ENCODE results near the gene ARID1B.

The ARID1B gene

GRCh38 chr6:157090736-157091135, 313.6 kb downstream of the ARID1B start:
- in situ Hi-C loops (cut with MboI; ENCODE audit: low sequenced_read_pairs) = no loop called here

GRCh38 chr6:157091243-157091642, 314.1 kb downstream of the ARID1B start:
- in situ Hi-C loops (cut with MboI; ENCODE audit: low sequenced_read_pairs) = no loop called here

- in situ Hi-C loops (cut with MboI; ENCODE audit: low sequenced_read_pairs) = no loop called here
Measured at GRCh38 chr6:157091856-157092460, 314.8 kb downstream of the ARID1B start.

GRCh38 chr6:157092736-157093135, 315.6 kb downstream of the ARID1B start:
- in situ Hi-C loops (cut with MboI; ENCODE audit: low sequenced_read_pairs) = no loop called here

- in situ Hi-C loops (cut with MboI; ENCODE audit: low sequenced_read_pairs) = no loop called here
Measured at GRCh38 chr6:157093536-157093935, 316.4 kb downstream of the ARID1B start.

GRCh38 chr6:157094038-157094437, 316.9 kb downstream of the ARID1B start:
- in situ Hi-C loops (cut with MboI; ENCODE audit: low sequenced_read_pairs) = no loop called here

GRCh38 chr6:157095084-157095483, 317.9 kb downstream of the ARID1B start:
- in situ Hi-C loops (cut with MboI; ENCODE audit: low sequenced_read_pairs) = no loop called here

GRCh38 chr6:157095569-157095968, 318.4 kb downstream of the ARID1B start:
- in situ Hi-C loops (cut with MboI; ENCODE audit: low sequenced_read_pairs) = no loop called here

- in situ Hi-C loops (cut with MboI; ENCODE audit: low sequenced_read_pairs) = no loop called here
Measured at GRCh38 chr6:157096105-157096504, 318.9 kb downstream of the ARID1B start.

GRCh38 chr6:157096522-157096921, 319.3 kb downstream of the ARID1B start:
- in situ Hi-C loops (cut with MboI; ENCODE audit: low sequenced_read_pairs) = no loop called here

GRCh38 chr6:157097255-157097955, 320.2 kb downstream of the ARID1B start:
- in situ Hi-C loops (cut with MboI; ENCODE audit: low sequenced_read_pairs) = no loop called here

- in situ Hi-C loops (cut with MboI; ENCODE audit: low sequenced_read_pairs) = no loop called here
Measured at GRCh38 chr6:157098999-157099398, 321.8 kb downstream of the ARID1B start.

GRCh38 chr6:157099912-157100593, 322.9 kb downstream of the ARID1B start:
- in situ Hi-C loops (cut with MboI; ENCODE audit: low sequenced_read_pairs) = no loop called here

GRCh38 chr6:157101166-157101565, 324.0 kb downstream of the ARID1B start:
- in situ Hi-C loops (cut with MboI; ENCODE audit: low sequenced_read_pairs) = no loop called here

GRCh38 chr6:157104803-157105202, 327.6 kb downstream of the ARID1B start:
- in situ Hi-C loops (cut with MboI; ENCODE audit: low sequenced_read_pairs) = no loop called here

GRCh38 chr6:157106487-157106886, 329.3 kb downstream of the ARID1B start:
- in situ Hi-C loops (cut with MboI; ENCODE audit: low sequenced_read_pairs) = no loop called here

- in situ Hi-C loops (cut with MboI; ENCODE audit: low sequenced_read_pairs) = no loop called here
Measured at GRCh38 chr6:157107571-157107914, 330.4 kb downstream of the ARID1B start.

- in situ Hi-C loops (cut with MboI; ENCODE audit: low sequenced_read_pairs) = no loop called here
Measured at GRCh38 chr6:157107915-157108651, 330.9 kb downstream of the ARID1B start.

- in situ Hi-C loops (cut with MboI; ENCODE audit: low sequenced_read_pairs) = no loop called here
Measured at GRCh38 chr6:157108923-157109322, 331.7 kb downstream of the ARID1B start.

GRCh38 chr6:157110607-157111006, 333.4 kb downstream of the ARID1B start:
- in situ Hi-C loops (cut with MboI; ENCODE audit: low sequenced_read_pairs) = no loop called here

GRCh38 chr6:157113389-157113788, 336.2 kb downstream of the ARID1B start:
- in situ Hi-C loops (cut with MboI; ENCODE audit: low sequenced_read_pairs) = no loop called here

GRCh38 chr6:157116426-157116825, 339.2 kb downstream of the ARID1B start:
- in situ Hi-C loops (cut with MboI; ENCODE audit: low sequenced_read_pairs) = no loop called here
